ENCODE data around the gene CPAMD8.
A peak's percentile ranks its signal among the peaks of the same experiment; 100 is the strongest.

CPAMD8 gene

DNA sequence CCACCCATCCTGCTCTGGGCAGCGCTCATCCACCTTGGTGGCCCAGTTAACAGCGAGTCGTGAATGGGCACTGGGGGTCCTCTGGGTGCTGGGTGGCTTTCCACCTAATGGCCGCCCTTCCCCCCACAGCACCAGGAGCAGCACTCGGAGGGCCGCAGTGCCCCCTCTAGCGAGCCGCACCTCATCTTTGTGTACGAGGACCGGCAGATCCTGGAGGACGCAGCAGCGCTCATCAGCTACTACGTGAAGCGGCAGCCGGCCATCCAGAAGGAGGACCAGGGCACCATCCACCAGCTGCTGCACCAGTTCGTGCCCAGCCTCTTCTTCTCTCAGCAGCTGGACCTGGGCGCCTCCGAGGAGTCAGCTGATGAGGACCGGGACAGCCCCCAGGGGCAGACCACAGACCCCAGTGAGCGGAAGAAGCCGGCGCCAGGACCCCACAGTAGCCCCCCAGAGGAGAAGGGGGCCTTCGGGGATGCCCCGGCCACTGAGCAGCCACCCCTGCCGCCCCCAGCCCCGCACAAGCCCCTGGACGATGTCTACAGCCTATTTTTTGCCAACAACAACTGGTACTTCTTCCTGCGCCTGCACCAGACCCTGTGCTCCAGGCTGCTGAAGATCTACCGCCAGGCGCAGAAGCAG lies 157.2 kb downstream of the CPAMD8 start:
- DNase-seq = no peak

DNA sequence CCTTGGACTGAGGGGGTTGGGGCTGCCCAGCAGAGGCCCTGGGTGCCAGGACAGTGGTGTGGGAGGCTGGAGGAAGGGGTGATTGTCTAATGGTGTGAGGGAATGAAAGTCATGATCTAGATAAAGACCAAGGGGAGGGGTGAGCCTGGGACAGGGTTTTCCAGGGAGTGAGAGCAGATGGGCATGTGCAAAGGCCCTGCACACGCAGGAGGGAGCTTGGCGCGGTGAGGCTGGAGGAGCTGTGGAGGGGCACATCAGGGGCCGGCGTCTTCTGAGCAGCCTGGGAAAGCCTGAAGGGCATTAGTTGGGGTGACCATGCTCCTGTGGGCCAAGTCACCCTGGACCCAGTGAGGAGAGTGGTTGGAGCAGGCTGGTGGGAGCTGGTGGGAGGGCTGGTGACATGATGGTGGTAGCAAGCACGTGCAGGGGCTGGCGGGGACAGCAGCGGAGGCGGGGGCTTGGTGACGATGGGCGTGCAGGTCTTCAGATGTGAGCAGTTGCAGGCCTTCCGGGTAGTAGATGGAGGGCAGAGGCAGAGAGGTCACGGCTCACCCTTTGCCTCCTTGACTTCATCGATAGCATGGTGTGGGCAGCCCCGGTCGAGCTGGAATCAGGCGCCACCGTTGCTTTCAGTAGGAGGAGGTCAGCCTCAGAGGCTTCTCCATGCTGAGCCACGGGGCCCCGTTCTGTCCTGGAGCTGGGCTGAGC lies 158.0 kb downstream of the CPAMD8 start:
- no peak for DNase-seq

DNA sequence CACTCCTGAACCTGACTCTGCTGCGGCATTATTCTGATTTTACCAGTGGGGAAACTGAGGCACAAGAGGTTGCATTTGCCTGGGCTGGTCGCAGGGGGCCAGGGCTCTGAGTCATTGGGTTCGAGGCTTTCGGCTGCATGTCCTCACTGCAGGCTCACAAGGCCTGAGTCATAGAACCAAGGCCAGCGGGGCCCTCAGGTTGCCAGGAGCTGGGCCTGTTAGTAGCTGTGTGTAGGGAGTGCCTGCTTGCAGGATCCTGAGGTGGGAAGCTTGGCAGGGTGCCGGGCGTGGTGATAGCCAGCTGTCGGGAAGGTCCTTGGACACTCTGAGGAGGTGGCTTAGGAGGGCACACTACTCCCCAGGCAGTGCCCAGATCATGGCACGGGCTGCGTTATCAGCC lies 159.4 kb downstream of the CPAMD8 start:
- DNase-seq = no peak

DNA sequence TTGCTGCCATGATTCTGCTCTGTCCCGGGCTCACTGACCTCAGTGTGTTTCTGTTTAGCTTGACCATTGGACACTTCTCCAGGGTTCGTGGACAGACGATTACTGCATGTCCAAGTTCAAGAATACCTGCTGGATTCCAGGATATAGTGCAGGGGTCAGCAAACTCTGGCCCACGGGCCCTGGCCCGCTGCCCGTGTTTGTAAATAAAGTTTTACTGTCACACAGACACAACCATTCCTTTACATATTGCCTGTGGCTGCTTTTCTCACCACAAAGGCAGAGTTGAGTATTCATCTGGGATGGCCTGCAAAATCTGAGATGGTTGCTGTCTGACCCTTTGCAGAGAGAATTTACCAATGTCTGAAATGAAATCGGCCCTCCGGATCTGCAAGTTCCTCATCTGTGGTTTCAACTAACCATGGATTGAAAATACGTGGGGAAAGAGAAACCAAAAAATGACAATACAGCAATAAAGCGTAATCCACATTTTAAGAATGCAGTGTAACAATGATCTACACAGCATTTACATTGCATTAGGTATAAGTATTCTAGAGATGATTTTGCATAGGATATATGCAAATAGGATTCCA lies 163.7 kb downstream of the CPAMD8 start:
- peak; percentile 53 to 82 (median 67) for DNase-seq

DNA sequence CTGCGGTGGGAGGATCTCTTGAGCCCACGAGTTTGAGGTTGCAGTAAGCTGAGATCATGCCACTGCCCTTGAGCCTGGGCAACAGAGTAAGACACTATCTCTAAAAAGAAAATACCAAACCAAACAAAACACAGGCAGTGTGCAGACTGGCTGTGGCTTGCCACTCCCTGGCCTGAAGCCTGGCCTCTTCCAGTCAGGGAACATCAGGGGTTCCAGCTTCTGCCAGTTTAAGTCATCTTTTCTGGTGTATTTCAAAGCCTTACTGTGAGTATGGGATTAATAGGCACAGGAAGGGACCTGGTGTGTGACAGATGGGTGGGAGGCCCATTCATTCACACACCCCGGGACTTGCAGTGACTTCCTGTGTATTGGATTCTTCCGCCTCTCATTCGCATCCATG lies 164.8 kb downstream of the CPAMD8 start:
- no peak for DNase-seq

GRCh38 chr19:16861011-16861410 lies 165.6 kb downstream of the CPAMD8 start:
- no peak for DNase-seq

DNA sequence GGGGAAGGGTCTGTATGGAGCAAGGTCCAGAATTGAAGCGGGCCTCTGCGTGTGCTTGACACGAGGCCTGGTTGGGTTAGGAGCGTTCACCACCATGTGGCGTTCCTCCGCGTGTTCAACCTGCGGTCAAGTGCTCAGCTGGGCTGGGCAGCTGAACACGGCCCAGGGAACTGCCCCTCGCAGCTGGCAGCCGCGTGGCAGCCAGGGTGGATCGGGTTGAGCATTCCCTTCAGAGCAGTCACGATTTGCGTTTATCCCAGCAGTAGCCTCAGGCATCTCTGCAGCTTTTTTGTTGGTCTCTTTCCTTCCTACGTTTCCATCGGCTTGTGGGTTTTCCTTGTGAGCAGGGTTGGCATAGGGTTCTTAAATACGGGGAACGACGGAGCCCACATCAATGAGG lies 166.5 kb downstream of the CPAMD8 start:
- DNase-seq = no peak

- no peak for DNase-seq
Measured at GRCh38 chr19:16859626-16860025, 167.0 kb downstream of the CPAMD8 start.

DNA sequence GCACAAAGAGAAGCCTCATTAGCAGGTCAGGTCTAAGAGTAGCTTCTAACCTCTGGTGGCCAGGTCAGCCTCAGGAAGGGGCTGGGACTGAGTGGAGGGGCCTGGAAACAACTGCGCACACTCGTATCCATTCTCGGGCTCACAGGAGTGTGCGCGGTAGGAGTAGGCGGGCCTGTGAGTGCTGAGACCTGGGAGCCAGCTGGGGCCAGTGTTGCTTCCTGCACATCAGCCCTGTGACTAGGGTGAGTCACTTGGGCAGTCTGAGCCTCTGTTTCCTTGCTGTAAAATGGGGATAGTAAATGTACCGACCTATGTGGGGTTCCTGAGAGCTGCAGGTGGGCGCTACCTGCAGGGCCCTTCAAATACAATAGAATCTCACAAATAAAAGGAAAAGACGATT lies 170.5 kb downstream of the CPAMD8 start:
- no peak for DNase-seq

DNA sequence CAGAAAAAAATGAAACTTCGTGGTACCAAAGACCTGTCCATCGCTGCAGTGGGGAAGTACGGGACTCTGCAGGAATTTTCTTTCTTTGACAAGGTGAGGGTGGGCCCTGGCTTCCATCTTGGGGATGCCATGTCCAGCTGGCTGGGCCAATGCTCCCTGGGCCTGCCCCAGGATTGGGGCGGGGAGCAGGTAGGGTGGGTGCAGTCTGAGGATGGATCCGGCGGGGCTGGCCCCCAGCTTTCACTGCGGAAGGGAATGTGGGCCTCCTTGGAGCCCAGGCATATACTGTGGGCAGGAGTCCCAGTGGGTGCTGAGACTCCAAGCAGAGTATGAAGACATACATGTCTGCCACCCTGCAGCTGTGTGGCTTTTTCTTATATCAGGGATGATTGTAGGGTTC lies 173.5 kb downstream of the CPAMD8 start:
- DNase-seq = no peak

- DNase-seq = no peak
Measured at GRCh38 chr19:16851031-16851712, 175.4 kb downstream of the CPAMD8 start.

DNA sequence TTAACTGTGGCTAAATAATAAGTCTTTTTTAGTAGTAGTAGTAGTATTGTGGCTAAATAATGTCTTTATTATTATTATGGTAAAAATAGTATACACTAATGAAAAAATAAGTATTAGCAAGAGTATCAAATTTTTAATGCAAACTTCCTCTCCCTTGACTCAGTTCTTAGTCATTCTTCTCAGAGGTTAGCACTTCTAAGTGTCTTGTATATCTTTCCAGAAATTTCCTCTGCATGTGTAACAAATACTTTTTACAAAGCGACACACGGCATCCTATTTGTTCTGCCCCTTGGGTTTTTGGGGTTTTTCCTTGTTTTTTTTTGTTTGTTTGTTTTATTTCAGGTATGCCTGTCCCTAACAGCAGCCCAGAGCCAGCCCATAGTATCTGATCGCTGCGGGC lies 176.5 kb downstream of the CPAMD8 start:
- DNase-seq = no peak

- no peak for DNase-seq
Measured at GRCh38 chr19:16849168-16849567, 177.4 kb downstream of the CPAMD8 start.

GRCh38 chr19:16847430-16847829 lies 179.2 kb downstream of the CPAMD8 start:
- peak; percentile 46 to 83 (median 78) for DNase-seq

- DNase-seq = no peak
Measured at GRCh38 chr19:16846901-16847300, 179.7 kb downstream of the CPAMD8 start.

All from suppressor macrophage (primary cell).